ENCODE results near the gene RNASE4. TPM values are rescaled to one million over a fixed set of nuclear protein-coding genes. Genes with fewer than 3 reads are reported as not detected.
"Not testable (repeated sequence)": the region's sequence is repeated elsewhere in the genome, so short reads cannot be mapped to it uniquely, and the experiment has no call there.

Gene RNASE4, protein sequence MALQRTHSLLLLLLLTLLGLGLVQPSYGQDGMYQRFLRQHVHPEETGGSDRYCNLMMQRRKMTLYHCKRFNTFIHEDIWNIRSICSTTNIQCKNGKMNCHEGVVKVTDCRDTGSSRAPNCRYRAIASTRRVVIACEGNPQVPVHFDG
- total RNA-seq = 21.0 TPM

GRCh38 chr14:20683891-20684661 lies at the start of gene RNASE4:
RNASE4 (plus strand) TSS chr14:20684560; CDS start chr14:20699372, 14,812 bp downstream.
- peak; percentile 92 for DNase-seq

DNA sequence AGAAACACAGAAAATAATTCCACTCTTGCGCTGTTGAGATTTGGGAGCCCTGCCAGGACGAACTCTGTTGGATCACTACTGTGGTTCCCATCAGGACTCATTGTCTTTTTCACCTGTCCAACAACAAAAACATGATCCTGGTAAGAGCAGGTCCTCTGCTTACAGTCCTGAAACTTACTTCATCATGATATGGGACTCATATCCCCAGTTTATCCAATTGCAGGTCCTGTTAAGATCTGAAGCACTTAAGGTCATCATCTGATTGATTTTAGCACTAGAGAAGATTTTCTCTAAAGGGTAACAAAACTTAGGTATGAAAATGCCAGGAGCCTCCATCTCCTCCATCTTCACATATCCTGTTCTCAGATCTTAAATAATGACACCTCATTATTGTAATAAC lies 42.8 kb upstream of the RNASE4 start, which contains the start of gene OR6S1:
Gene OR6S1 (minus strand): TSS at position 101 of the 400 bp plus-strand sequence. CDS start 0 bp downstream, at position 101.
- DNase-seq = no peak

DNA sequence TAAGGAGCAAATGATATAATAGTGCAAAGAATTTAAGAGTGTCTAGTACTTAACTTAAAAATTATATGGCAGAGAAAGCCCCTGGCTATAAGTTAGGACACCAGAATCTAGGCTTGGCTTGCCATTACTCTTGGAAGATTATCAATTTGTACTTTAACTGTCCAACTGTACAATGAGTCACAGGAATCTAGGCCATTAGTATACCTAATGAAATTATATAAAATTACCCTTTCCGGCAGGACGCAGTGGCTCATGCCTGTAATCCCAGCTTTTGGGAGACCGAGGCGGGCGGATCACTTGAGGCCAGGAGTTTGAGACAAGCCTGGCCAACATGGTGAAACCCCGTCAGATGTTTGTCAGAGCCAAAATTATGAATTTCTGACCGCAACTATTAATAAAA lies 42.2 kb upstream of the RNASE4 start:
- no peak for DNase-seq

GRCh38 chr14:20642755-20643154 lies 41.6 kb upstream of the RNASE4 start:
- DNase-seq = not testable (repeated sequence)

DNA sequence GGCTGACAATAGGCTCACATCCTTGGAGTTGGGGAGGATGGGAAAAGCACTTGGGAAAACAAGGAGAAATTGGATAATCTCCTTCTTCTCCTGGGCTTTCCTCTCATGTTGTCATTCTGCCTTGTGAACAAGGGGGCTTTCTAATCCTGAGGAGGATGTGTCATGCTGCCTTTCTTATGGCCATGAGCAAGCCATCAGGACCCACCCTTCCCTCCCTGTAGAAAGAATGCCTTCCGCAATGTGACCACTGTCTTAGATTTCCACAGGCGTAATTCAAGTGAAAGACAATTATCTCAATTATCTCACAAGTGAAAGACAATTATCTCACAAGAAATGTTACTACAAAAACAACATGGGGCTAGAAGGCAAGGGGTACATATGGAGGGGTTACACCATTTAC lies 39.8 kb upstream of the RNASE4 start:
- no peak for DNase-seq

DNA sequence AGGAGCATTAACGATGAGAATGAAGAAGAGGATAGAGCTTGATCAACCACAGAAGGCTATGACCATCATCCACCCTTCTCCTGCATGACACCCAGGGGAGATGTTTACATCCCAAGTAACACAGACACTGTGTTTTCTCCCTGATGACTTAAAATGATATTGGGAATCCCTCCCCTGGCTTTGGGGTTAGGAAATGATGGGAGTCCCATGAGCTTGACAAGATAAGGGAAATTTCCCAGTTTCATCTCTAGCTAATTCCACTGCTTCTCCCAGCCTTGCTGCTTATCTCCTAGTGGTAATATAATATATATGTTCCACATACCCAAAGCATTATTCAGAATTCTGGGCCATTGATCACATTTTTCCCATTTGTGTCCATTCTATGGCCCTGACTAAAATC lies 38.9 kb upstream of the RNASE4 start:
- no peak for DNase-seq

- DNase-seq = peak; percentile 29
Measured at GRCh38 chr14:20652996-20653975, 31.1 kb upstream of the RNASE4 start.

DNA sequence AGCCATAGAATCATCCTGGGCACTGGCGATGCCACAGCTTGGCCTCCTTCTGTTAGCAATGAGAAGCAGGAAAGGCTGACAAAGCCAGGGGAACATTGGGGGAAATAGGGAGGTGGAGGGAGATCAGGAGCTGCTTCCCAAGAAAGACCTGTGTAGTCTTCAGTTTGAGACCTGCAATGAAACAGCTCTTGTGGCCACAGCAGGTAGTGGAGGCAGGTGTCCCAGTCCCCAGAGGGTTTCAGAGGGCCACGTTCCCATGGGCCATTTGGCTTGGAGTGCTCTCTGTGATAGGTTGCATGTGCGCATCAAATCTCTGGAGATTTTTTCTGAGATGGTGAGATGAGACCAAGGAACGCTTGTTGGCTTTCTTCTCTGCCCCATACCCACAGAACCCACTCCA lies 28.5 kb upstream of the RNASE4 start:
- no peak for DNase-seq

- no peak for DNase-seq
Measured at GRCh38 chr14:20656274-20656673, 28.1 kb upstream of the RNASE4 start.

GRCh38 chr14:20657216-20658211 lies 26.8 kb upstream of the RNASE4 start:
- DNase-seq = no peak

- DNase-seq = no peak
Measured at GRCh38 chr14:20658246-20658645, 26.1 kb upstream of the RNASE4 start.

- DNase-seq = no peak
Measured at GRCh38 chr14:20659336-20659735, 25.0 kb upstream of the RNASE4 start.

DNA sequence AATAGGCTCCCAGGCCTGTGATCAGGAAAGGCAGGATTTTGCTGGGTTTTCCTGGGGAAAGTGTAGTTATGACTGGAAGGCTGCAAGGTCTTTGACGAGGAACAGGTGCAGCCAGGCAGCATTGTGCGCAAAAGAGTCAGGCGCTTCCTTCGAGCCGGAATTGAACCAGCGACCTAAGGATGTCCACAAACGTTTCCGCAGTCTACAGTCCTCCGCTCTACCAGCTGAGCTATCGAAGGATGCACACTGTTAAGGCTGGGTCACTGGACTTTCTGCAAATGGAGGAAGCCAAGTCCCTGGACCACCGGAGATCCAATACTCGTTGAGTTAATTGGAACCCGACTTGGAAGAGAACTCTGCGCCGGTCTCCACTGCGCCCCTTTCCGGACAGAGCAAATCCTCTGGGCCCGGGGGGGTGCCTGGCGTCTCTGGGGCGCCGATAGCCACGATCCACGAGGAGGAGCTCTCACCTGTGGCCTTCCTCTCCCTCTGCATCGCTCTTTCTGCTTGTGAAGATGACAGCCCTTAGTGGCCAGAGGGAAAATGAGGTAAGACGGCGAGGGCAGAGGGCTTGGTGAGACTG lies 24.5 kb upstream of the RNASE4 start:
- DNase-seq = no peak

DNA sequence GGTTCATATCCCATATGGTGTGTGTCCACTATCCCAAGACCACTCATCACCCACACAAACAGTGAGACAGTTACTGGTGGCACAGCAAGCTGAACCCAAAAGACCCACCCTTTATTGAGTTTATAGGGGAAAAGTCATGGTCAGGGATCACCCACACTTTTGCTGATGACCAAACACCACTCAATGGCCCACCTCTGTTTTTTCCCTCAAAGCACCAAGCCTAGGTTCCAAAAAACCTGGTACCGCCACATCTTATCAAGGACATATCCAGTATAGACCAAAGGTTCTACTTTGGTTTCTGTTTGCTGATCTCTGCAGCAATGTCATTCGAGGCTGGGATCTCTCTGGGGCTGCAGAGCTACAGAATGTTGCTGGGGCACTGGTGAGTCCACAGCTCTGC lies 23.2 kb upstream of the RNASE4 start:
- no peak for DNase-seq

DNA sequence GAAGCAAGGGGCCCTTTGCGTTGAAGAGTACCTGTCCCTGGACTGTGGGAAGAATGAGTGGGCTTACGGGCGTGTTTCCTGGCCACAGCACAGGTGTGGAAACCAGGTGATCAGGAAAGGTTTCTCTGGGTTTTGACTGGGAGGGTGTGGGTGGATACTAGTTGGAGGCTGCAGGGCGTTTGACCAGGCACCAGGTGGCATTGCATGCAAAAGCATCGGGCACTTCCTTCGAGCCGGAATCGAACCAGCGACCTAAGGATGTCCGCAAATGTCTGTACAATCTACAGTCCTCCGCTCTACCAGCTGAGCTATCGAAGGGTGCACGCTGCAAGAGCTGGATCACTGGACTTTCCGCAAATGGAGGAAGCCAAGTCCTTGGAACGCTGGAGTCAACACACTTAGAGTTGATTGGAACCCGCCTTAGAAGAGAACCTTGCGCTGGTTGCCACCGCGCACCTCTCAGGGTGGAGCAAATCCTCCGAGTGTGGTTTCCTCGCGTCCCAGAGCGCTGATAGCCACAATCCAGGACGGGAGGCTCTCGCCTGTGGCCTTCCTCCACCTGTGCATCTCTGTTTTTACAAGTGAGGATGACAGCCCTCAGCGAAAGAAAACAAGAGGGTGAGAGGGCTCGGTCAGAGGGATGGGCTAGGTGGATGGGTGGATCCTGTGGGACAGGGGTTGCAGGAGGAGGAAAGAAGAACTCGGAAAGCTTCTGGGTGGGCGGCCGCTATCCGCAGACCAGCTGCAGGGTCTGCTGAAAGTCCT lies 21.2 kb upstream of the RNASE4 start:
- DNase-seq = peak; percentile 43

DNA sequence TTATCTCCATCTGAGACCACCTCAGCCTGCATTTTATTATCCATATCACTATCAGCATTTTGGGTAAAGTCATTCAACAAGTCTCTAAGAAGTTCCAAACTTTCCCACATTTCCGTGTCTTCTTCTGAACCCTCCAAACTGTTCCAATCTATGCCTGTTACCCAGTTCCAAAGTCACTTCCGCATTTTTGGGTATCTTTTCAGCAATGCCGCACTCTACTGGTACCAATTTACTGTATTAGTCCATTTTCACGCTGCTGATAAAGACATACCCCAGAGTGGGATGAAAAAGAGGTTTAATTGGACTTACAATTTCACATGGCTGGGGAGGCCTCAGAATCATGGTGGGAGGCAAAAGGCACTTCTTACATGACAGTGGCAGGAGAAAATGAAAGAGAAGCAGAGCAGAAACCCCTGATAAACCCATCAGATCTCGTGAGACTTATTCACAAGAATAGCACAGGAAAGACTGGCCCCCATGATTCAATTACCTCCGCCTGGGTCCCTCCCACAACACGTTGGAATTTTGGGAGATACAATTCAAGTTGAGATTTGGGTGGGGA lies 17.9 kb upstream of the RNASE4 start:
- not testable (repeated sequence) for DNase-seq

DNA sequence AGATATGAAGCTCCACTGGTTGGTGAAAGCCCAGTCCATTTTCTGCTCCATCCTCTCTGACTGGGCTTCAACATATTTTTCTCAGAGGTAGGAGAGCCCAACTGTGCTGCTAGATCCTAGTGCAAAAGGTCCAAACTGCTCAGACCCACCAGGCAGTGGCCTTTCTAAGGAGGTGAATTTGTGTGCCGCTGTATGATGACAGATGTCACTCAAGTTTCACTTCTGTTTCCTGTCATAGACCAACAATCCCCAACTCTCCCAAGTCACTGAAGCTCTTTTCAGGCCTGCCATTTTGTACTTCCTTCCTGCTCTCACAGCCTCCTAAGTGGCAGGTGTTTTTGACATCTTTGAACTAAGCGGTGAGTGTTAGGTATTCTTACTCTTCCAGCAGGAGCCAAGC lies 16.4 kb upstream of the RNASE4 start:
- DNase-seq = no peak

- no peak for DNase-seq
Measured at GRCh38 chr14:20668969-20669368, 15.4 kb upstream of the RNASE4 start.

- no peak for DNase-seq
Measured at GRCh38 chr14:20671597-20672283, 12.6 kb upstream of the RNASE4 start.
